Measurements from ENCODE around the gene DHRS7C. TPM values are rescaled to one million over a fixed set of nuclear protein-coding genes. Genes with fewer than 3 reads are reported as not detected.

DHRS7C gene
- total and polyA plus RNA-seq, 12 donors = not detected

GRCh38 chr17:9772658-9773057, 18.7 kb downstream of the DHRS7C start:
- H3K27me3 ChIP-seq = peaks cover 8% of the 10 kb centered on the region
- DNase-seq = no peak
- no peaks in the 10 kb centered on the region for H3K36me3 ChIP-seq (replicated peaks in 1 of 2)
- TF ChIP-seq POLR2A (IDR thresholded peaks at IDR 0.05) (no peak), CTCF (IDR thresholded peaks at IDR 0.05) (no peak)
- no peaks in the 10 kb centered on the region for H3K4me1 ChIP-seq (replicated peaks in 1 of 2)
- H3K27ac ChIP-seq = no peak overlapping the region
- H3K9me3 ChIP-seq (replicated peaks in 1 of 3) = no peaks in the 10 kb centered on the region
- no peak overlapping the region for H3K4me3 ChIP-seq
- intact Hi-C loops (cut with DNase I) = no loop called here
- 57 to 74% (median 62%) methylated on average over 17 to 19 of the region's 19 CpGs for WGBS, 4 donors

DNA sequence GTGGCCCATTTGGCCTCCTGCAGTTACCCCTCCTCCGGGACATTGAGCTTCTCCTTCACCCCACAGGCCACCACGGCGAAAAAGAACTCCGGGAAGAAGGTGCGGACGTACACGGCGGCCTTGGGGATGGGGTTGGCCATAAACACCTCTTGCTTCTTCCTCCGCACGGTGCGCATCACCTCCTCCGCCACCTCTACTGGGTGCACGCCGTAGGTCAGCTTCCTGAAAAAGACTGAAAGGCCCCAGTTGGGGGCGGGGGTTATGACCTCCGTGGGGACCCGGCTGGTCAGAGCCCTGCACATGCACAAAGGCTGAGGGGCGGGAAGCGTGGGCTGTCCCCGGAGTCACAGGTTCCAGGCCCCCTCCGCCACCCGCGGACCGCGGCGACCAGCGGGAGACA, 19.9 kb downstream of the DHRS7C start:
- TF ChIP-seq CTCF (IDR thresholded peaks at IDR 0.05) = no peak
- H3K4me1 ChIP-seq (replicated peaks in 1 of 2) = no peaks in the 10 kb centered on the region
- H3K36me3 ChIP-seq (replicated peaks in 1 of 2) = no peaks in the 10 kb centered on the region
- DNase-seq = no peak
- no peak overlapping the region for H3K4me3 ChIP-seq
- H3K9me3 ChIP-seq (replicated peaks in 1 of 3) = no peaks in the 10 kb centered on the region
- H3K27me3 ChIP-seq = peaks cover 10% of the 10 kb centered on the region
- WGBS, 4 donors = 90 to 93% (median 90%) methylated on average over 7 to 27 of the region's 27 CpGs
- intact Hi-C loops (cut with DNase I) = no loop called here
- H3K27ac ChIP-seq = no peak overlapping the region

DNA sequence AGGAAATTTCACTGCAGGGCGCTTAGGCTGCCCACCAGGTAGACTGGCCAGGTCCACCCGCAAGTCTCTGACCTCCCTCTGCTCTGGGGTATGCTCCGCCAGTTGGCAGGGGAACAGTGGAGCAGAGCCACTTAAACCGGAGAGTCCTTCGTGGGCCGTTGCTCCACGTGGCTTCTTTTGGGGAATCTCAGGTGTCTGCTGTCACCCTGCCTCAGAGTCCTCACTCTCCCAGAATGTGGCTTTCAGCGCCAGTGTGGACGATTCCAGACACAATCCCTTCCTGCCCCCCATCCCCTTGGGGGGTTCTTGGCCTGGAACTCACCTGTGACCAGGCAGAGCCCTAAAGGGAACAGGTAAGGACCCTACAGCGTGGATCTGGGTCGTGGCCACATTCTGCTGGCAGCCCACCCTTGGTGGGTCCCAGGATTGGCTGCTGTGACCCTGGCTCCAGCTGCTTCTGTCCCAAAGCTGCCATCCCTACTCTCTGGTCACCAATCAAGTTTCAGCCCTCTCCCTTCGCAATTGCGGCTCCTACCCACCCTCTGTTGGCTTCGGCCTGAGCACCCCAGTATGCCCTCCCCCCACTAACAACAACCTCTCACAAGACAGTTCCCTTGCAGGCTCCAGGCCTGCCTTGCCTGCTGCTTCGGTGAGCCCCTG, 22.2 kb downstream of the DHRS7C start:
- peak in 1 of 7 donors; percentile 1 for DNase-seq
- TF ChIP-seq CTCF (IDR thresholded peaks at IDR 0.05) (no peak), POLR2A (IDR thresholded peaks at IDR 0.05) (no peak)
- no peaks in the 10 kb centered on the region for H3K36me3 ChIP-seq (replicated peaks in 1 of 2)
- 77 to 92% (median 83%) methylated on average over 5 to 15 of the region's 15 CpGs for WGBS, 4 donors
- no peaks in the 10 kb centered on the region for H3K4me1 ChIP-seq (replicated peaks in 1 of 2)
- H3K27me3 ChIP-seq = peaks cover 10% of the 10 kb centered on the region
- no peak overlapping the region for H3K27ac ChIP-seq
- no peak overlapping the region for H3K4me3 ChIP-seq
- H3K9me3 ChIP-seq (replicated peaks in 1 of 3) = no peaks in the 10 kb centered on the region
- intact Hi-C loops (cut with DNase I) = no loop called here

GRCh38 chr17:9768381-9768934, 22.9 kb downstream of the DHRS7C start:
- H3K36me3 ChIP-seq (replicated peaks in 1 of 2) = no peaks in the 10 kb centered on the region
- no peaks in the 10 kb centered on the region for H3K9me3 ChIP-seq (replicated peaks in 1 of 3)
- H3K4me3 ChIP-seq = no peak overlapping the region
- no peak for DNase-seq
- peak in 5 of 6 experiments; percentile 36 to 86 (median 65) for TF ChIP-seq CTCF (IDR thresholded peaks at IDR 0.05)
- TF ChIP-seq POLR2A (IDR thresholded peaks at IDR 0.05) = no peak
- H3K27ac ChIP-seq = no peak overlapping the region
- 33 to 38% (median 34%) methylated on average over 5 of the region's 5 CpGs for WGBS, 4 donors
- intact Hi-C loops (cut with DNase I) = no loop called here
- H3K27me3 ChIP-seq = peaks cover 10% of the 10 kb centered on the region
- no peaks in the 10 kb centered on the region for H3K4me1 ChIP-seq (replicated peaks in 1 of 2)

Measured in adrenal gland (tissue), 12 donors.